SIG-M5 treated with dmso at 0.1 percent for 504 hours (cell line): ENCODE measurements around the gene MGP.

Experiments
- DNase-seq: peaks from one replicate; lab custom pipeline; 2025; ENCODE audit not compliant: unreplicated experiment; lab: John Stamatoyannopoulos, UW

Gene MGP

GRCh38 chr12:14903386-14904098, 17.9 kb upstream of the MGP start:
- no peak for DNase-seq

- no peak for DNase-seq
Observed at GRCh38 chr12:14902465-14902864, 16.8 kb upstream of the MGP start.

- DNase-seq: no peak
Observed at GRCh38 chr12:14901228-14901562, 15.5 kb upstream of the MGP start.

GRCh38 chr12:14900521-14901227, 15.0 kb upstream of the MGP start:
- no peak for DNase-seq

GRCh38 chr12:14896521-14897169, 11.0 kb upstream of the MGP start:
- no peak for DNase-seq

GRCh38 chr12:14893506-14894250, 8.0 kb upstream of the MGP start:
- DNase-seq: no peak

- no peak for DNase-seq
Observed at GRCh38 chr12:14892726-14893505, 7.3 kb upstream of the MGP start.

GRCh38 chr12:14890701-14891100, 5.0 kb upstream of the MGP start:
- DNase-seq: no peak

GRCh38 chr12:14886271-14886670, 617 bp upstream of the MGP start:
- DNase-seq: no peak

- peak; percentile 56 for DNase-seq
Observed at GRCh38 chr12:14884458-14884878, 1.2 kb downstream of the MGP start.

GRCh38 chr12:14883686-14884085, 2.0 kb downstream of the MGP start:
- no peak for DNase-seq

- DNase-seq: no peak
Observed at GRCh38 chr12:14880890-14881453, 4.7 kb downstream of the MGP start.

GRCh38 chr12:14879222-14879933, 6.3 kb downstream of the MGP start:
- DNase-seq: no peak

- DNase-seq: no peak
Observed at GRCh38 chr12:14878488-14878887, 7.2 kb downstream of the MGP start.

GRCh38 chr12:14876833-14877232, 8.8 kb downstream of the MGP start:
- DNase-seq: no peak

- no peak for DNase-seq
Observed at GRCh38 chr12:14874882-14875281, 10.8 kb downstream of the MGP start.

GRCh38 chr12:14873440-14874185, 12.0 kb downstream of the MGP start:
- DNase-seq: peak; percentile 59

GRCh38 chr12:14871886-14872285, 13.8 kb downstream of the MGP start:
- DNase-seq: no peak

GRCh38 chr12:14871247-14871646, 14.4 kb downstream of the MGP start:
- DNase-seq: no peak
